Dedifferentiated amniotic fluid mesenchymal stem cell (primary cell): ENCODE results near the gene ZDHHC7.

Source experiments
- DNase-seq: peaks from one replicate; pipeline ENCODE4 v3.0.0-alpha.2; 2016; ENCODE audit errors: extremely low spot score

The ZDHHC7 gene

DNA sequence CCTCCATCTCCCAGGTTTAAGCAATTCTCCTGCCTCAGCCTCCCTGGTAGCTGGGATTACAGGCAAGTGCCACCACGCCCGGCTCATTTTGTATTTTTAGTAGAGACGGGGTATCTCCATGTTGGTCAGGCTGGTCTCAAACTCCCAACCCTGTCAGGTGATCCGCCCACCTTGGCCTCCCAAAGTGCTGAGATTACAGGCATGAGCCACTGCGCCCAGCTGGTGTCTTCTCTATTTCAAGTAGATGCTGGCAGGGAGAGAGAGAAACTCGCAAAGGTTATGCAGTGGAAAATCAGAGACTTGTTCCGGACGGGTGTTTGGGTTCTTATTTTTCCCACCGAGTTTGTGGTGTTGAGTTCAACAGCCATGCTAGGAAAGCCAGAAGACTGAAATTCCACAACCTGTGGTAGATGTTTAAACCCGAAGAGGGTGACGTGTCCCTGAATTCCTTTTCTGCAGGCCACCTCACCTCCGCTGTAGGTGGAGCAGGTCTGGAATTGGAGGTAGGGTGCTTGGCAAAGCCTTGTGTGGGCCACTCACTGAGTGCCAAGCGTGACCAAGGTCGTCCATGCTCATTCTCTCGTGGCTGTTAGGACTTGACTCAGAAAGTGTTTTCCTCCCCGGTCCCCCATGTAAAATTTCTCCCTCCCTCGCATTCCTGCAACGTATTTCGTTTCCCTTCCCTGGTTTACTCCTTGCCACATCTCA is 7.3 kb upstream of the ZDHHC7 start:
- no peak for DNase-seq

DNA sequence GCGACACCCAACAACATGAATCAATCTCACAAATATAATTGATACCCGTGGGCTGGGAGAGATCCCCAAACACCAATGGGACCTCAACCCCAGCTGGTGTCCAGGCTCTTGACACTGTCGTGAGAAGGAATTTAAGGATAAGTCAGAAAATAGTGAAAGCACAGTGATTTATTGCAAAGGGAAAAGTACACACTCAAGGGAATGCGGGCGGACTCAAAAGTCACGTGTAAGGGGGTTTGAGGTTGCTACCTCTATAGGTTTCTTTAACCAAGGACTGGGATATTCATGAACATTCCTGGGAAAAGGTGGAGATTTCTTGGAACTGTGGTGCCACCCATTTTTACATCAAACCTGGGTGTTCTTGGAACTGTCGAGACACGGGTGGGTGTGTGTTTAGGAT is 6.3 kb upstream of the ZDHHC7 start:
- no peak for DNase-seq

DNA sequence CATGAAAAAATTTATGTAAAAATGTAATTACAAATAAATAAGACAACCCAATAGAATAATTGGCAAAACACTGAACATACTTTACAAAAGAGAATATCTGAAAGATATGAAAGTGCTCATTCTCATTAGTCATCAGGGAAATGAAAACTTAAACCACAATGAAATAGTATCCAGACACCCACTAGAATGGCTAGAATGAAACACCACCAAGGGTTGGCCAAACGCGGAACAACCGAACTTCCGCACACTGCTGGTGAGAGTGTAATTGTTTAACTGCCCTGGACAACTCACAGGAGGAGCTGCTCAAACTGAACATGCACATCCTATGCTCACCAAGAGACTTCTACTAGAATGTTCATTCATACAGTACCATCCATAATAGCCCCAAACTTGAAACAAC is 5.8 kb upstream of the ZDHHC7 start:
- DNase-seq, result no peak

DNA sequence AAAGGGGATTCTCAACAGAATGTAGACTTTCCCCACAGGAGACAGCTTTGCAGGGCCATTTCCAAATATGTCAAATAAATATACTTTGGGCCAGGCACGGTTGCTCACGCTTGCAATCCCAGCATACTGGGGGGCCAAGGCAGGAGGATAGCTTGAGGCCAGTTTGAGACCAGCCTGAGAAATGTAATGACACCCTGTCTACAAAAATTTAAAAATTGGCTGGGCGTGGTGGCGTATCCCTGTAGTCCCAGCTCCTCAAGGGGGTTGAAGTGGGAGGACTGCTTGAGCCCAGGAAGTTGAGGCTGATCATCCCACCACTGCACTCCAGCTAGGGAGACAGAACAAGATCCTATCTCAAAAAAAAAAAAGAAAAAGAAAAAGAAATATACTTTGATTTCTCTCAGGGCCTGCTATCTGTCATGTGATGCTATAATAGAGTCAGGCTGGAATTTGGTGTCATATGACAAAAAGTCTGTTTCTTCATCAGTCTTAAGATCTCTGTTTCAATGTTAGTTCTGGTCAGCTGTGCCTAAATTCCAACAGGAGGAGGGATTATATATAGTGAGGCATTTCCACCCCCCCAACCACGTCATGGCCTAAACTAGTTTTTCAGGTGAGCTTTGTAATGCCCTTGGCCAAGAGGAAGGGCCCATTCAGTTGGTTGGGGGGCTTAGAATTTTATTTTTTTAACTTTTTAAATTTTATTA is 4.3 kb upstream of the ZDHHC7 start:
- DNase-seq, result peak; percentile 52

DNA sequence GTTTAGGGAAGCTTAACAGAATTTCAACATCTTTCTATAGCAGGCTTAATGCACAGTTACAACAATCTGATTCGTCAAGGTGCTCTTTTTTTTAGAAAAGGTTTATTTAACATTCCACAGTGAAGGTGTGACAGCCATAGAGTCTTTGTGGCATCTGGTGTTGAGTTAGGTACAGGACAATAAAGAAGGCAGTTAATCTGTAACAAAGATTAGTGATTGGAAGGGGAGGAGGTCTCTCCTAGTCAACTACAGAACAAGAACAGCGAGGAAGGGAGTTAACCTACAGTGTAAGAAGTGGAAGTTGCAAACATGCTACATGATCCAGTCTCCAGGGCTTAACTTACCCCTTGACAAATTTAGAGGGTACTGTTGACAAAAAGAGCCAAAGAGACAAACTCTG is 3.0 kb upstream of the ZDHHC7 start:
- no peak for DNase-seq

DNA sequence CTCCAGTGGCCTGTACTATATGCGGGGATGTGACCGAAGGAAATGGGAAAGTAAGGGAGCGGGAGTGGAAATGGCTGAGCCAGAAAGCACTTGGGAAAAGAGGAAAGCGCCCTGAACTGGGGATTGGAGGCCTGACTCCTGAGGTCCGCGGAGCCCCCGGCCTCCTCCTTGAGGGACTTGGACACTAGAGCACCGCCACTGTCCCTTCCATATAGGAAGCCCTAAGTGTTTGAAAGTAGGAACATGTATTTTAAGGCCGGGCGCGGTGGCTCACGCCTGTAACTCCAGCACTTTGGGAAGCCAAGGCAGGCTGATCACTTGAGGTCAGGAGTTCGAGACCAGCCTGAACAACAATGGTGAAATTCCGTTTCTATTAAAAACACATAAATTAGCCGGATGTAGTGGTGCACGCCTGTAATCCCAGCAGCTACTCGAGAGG is 530 bp upstream of the ZDHHC7 start:
- DNase-seq, result no peak

DNA sequence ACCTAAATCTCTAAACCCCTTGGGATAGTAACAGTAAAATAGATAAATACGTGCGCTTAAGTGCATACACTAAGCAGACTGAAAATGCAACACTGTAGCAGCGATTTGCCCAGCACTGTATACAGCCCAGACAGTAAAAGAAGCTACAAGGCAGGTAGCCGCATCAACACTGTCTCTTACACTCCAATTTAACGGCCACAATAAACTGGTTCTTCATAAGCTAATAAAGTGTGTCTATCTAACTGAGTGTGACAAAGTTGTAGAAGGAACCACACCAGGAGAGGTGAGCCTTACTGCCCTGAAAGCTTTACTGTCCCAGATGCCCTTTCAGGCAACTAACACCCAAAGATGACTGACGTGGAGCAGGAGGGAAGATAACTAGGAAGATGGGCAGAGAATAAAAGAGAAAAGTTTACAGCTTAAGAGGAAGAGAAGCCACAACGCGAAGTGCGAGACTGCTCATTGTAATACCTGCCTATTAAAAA is 847 bp downstream of the ZDHHC7 start:
- DNase-seq, result no peak

DNA sequence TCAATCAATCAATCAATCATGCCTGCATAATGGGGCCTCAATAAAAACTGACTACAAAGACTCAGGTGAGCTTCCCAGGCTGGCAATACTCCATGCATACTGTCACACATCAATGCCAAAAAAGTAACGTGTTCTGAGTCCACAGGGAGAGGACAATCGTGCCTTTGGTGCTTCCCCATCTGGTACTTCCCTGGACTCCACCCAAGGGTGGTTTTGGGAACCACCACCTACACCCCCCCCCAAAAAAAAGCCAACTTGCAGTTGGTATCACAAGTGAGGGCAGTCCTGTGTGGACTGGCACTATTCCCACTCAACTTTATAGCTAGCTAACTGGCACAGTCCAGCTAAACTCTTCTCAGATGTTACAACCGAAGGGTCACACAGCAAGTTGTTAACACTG is 3.1 kb downstream of the ZDHHC7 start:
- no peak for DNase-seq

DNA sequence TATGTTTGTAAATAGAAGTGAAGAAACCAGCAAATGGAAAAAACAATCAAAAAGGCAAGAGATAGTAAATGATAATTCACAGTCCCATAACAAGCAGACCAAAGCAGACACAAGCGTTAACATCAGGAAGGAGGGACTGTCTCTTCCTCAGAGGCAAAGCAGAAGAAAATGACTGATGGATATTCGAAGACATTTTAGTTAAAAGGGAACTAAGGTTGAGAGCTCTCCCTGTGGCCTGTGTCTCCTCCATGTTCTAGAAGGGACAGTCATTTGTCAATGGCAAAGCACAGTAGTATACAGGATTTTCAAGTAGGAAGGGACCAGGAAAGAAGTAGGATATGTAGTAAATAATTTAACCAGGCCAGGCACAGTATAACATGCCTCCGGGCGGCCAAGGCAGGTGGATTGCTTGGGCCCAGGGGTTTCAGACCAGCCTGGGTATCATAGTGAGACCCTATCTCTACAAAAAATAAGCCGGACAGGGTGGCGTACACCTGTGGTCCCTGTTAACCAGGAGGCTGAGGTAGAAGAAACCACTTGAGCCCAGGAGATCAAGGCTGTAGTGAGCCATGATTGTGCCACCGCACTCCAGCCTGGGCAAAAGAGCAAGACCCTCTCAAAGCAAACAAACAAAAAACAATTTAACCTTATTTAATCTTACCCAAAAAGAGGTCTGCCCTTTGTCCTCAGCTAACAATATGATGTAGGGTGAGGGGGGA is 3.7 kb downstream of the ZDHHC7 start:
- DNase-seq, result no peak

DNA sequence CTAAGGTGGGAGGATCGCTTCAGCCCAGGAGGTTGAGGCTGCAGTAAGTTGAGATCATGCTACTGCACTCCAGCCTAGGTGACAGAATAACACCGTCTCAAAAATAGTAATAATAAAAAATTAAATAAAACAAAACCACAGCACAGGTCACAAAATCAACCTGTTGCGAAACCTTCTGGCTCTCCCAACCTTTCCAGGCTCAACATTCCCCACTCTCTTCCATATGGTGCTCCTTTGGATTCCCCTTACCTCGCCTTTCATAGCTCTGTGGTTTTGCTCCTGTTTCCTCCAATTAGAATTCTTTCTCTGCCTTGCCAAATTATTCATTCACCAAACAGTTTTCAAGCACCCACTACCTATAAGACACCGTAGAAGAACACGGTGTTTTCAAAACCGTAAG is 4.7 kb downstream of the ZDHHC7 start:
- no peak for DNase-seq

DNA sequence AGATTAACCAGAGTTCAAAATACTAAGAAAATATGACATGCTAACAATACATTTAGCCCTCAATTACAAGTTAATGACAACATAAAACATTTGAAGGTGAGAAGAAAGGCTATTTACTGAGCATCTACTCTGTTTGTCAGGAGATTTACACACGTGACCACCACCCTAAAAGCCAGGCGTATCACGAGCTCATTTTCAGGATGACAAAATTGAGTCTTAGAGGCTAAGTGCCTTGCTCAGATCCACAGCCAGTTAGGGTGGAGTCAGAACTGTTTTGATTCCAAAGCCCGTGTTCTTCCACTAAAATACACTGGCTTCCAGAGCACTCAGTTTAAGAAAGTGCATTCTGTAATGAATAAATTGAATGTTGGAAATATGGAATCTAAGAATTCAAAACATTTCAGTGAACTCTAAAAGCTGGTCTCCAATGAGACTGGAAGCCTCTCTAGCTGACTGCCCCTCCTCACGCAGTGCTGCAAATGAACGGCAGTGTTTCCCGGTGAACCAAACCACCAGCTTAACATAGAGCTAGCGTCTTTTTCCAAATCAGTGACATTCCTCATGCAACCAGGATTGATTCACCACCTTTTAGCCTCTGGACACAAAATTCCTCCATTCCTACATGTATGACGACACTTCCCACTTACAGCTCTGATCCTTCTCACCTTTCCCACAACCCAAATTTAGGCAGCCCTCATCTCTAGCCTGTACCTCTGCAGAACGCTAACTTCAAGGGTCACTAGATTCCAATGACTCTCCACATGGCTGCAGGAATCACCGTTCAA is 5.9 kb downstream of the ZDHHC7 start:
- peak; percentile 41 for DNase-seq

DNA sequence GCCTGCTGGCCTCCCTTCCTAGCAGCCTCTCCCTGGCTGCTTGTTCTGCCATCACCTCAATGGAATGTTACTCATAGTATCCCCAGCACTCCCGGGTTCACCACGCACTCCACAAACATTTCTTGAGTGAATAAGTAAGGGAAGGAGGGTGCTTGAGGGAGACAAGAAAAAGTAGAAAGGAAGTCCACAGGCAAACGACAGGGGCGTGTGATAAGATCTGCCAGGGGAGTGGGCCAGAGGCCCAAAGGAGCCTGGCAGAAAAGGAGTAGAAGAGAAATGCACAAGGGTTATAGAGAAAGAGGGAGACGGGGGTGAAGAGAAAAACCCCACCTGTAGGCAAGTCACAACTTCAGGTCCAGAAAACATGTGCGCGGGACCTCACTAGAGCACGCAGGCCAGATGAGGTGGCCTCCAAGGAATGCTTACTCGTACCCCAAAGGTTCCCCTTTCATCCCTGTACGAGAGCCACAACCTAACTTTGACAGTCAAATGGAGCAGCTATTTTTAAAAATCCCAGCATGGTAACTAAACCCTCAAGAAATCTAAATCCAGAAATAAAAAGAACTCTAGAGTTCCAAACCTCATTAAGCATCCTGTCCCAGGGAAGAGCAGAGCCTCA is 6.6 kb downstream of the ZDHHC7 start:
- DNase-seq, result peak; percentile 83

DNA sequence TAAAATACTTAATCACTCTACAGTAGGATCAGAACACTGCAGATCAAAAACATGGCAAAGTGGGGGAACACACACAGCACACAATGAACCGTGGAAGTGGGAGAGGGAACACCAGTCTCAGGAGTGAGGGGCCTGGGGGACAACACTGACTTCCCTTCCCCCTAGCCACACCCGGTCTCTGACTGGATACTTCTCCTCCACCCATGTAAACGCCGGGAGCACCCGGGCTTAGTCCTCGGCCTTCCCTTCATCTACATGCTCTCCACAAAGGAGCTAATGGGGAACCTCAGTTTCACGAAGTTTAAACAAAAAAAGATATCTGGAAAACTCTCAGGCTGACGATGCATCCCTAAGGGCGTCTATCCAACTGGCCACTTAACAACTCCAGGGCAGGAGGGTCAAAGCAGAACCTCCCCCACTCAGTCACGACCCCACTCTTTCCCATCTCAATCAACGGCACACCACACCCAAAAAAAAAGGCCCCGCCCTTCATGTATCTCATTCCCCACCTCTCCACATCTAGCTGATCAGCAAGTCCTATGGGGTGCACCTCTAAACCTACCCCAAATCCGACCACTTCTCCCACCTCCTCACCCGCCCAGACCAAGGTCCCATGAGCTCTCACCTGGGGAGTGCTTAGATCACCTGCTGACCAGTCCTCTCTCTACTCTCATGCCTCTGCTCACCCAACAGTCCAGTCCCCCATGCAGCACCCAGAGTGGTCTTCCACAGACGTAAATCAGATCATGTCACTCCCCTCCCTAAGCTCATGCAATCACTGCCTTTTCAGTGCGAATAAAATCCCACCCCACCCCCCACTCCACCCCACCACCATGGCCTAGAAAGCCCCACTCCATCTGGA is 7.4 kb downstream of the ZDHHC7 start:
- no peak for DNase-seq

DNA sequence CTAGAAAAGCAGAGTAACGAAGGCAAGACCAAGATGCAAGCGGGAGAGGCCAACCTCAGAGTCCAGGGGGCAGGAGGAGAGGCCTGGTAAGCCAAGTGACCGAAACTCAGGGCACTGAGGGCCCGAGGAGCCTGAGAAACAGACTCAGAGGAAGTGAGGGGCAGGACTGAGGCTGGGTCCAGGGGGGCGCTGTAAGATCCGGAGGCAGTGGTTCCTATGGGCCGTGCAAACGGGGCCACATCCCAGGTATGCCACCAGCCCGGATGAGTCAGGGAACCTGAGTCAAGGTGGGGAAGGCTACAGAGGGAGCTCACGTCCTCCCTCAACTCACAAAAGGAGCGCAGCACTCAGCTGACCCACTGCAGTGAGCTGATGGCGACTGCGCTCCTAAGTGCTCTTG is 8.3 kb downstream of the ZDHHC7 start:
- DNase-seq, result no peak

DNA sequence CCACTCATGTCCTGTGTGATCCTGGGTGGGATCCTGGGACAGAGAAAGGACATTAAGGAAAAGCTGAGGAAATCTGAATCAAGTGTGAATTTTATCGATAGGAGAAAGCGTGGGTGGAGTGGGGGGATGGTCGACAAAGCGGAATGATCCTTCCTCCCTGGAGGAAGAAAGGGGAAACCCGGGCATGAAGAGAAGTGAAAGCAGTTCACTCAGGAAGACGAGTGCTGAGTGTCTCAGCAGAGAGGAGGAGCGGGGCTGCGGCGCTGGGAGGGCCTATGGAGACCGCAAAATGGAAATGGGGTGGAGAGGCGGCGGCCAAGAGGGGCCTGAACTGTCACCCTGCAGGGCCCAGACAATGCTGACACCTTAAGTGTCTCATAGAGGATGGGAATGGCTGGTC is 8.7 kb downstream of the ZDHHC7 start:
- no peak for DNase-seq

DNA sequence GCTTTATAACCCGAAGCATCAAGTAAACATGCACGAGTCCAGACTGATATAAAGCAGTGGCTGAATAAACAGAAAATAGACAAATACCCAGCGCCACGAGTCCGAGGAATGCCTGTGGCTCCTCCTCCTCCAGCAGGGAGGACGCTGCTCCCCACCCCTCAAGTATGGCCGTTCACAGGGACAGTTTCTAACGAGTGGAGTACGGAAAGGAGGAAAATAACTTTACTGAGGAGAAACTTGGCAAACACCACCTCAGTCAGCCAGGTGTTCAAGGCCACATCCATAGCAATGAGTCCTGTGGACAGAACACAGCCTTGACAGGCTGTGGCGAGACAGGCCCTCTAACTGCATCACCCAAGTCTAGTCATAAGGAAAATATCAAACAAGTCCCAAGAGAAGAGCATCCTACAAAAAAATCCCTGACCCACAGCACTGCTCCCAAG is 9.2 kb downstream of the ZDHHC7 start:
- no peak for DNase-seq

DNA sequence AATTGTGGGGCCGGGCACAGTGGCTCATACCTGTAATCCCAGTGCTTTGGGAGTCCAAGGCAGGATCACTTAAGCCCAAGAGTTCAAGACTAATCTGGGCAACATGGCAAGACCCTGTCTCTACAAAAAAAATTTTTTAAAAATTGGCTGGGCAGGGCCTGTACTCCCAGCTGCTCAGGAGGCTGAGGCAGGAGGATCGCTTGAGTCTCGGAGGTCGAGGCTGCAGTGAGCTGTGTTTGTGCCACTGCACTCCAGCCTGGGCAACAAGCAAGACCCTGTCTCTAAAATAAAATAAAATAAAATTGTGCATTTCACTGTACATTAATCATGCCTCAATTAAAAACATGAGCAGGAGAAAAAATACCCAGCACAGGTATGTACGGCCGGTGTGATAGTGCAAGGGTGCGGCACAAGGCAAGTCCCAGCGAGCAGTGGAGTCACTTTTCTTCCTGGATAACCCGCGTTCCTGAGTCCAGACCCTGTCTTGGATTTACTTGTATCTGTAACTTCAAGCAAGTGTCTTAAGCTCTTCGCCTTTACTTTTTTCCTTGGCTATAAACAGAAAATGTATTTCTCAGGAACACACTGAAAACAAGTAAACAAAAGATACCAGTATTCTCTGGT is 11.4 kb downstream of the ZDHHC7 start:
- no peak for DNase-seq

DNA sequence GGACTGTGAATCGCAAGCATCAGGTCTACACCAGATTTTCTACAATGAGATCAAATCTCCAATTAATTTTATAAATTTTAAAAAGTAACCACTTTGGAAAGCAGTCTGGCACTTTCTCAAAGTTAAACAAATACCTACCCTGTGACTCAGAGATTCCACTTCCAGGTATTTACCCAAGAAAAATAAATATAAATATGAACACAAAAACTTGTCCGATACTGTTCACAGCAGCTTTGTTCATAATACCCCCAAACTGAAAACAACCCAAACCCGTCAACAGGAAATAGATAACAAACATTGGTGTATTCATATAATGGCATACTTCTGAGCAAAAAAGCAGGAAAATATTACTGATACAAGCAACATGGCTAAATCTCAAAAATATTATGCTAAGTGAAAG is 12.1 kb downstream of the ZDHHC7 start:
- no peak for DNase-seq

DNA sequence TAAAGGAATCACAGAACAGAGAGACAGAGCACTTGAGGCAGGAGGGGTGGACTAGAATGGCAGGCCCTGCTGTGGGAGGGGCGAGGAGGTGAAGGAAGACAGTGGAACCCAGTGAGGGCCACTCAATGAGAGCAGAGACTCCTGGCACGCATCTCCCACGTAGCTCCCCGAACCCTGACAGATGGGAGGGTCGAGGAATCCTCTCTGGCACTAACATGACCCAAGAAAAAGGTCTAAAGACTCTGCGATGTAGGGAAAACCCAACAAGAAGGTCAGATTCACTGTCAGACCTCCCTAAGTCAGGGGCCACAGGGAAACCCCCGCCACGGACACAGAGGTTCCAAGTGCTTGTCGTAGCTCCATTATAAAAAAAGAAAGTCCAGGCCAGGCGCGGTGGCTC is 15.0 kb downstream of the ZDHHC7 start:
- no peak for DNase-seq

DNA sequence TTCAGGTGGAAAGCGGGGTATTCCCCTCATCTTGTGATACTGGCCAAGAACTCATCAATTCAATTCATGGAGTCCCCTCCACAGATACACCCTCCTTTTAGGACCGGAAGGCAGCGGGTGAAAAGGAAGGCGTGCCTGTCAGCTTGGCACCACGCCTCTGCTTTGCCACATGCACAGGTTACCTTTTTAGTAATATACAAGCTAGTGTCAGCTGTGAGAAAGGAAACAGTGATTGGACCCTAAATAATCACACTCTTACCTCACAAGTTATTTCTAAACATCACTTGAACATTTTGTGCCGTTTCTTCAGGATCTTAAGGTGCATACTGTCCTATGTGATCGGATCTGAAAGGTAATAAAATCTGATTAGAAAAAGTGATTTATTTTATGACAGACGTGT is 15.7 kb downstream of the ZDHHC7 start:
- no peak for DNase-seq
